ENCODE data around the gene TMEM270. TPM values are rescaled to one million over a fixed set of nuclear protein-coding genes. Genes with fewer than 3 reads are reported as not detected.

Gene TMEM270
- total RNA-seq, 2 donors from 2014 or later = not detected

DNA sequence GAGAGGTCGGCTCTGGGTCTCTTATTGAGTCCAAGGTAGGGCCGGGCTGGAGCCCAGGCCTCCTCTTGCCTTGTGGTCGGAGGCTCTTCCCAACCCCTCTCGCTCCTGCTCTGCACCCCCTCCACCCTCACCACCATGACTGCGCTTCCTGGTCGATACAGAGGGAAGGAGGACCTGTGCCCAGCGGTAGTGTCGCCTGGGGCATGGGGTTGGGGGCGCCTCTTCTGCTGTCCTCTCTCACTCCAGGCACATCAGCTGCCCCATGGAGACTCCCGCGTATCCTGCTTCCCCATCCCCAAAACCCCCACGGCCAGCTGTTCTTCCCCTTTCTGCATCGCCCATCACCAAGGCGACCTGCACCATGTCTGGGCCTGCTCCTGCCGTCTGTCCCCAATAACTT, 44.4 kb downstream of the TMEM270 start:
- Histone ChIP-seq H3K9ac (ENCODE audit: extremely low read depth, low read length, poor library complexity, severe bottlenecking) (no peak overlapping the region), H3K27ac (ENCODE audit: low read depth, low read length) (no peak overlapping the region), H3K36me3 (ENCODE audit: control insufficient read depth, insufficient read depth, low read length) (no peaks in the 10 kb centered on the region), H3K4me3 (ENCODE audit: low read length) (no peak overlapping the region), H3K4me1 (ENCODE audit: control insufficient read depth, insufficient read depth, low read length) (no peaks in the 10 kb centered on the region), H3K27me3 (ENCODE audit: control insufficient read depth, insufficient read depth, low read length, poor library complexity, severe bottlenecking) (no peaks in the 10 kb centered on the region), H3K9me3 (ENCODE audit: control insufficient read depth, low read length) (no peaks in the 10 kb centered on the region)
- H3K36me3 Mint-ChIP-seq (ENCODE audit: low read depth) = no peaks in the 10 kb centered on the region
- WGBS, 2 experiments (ENCODE audit: insufficient coverage in 1 of 2, insufficient read length in 1 of 2) = 92% methylated on average over 7 to 15 of the region's 15 CpGs
- no peak overlapping the region for H3K4me3 Mint-ChIP-seq
- peaks cover 2% of the 10 kb centered on the region for H3K27me3 Mint-ChIP-seq (ENCODE audit: insufficient read depth)
- no peaks in the 10 kb centered on the region for H3K4me1 Mint-ChIP-seq
- no peak for DNase-seq
- TF ChIP-seq, protein P1, sequence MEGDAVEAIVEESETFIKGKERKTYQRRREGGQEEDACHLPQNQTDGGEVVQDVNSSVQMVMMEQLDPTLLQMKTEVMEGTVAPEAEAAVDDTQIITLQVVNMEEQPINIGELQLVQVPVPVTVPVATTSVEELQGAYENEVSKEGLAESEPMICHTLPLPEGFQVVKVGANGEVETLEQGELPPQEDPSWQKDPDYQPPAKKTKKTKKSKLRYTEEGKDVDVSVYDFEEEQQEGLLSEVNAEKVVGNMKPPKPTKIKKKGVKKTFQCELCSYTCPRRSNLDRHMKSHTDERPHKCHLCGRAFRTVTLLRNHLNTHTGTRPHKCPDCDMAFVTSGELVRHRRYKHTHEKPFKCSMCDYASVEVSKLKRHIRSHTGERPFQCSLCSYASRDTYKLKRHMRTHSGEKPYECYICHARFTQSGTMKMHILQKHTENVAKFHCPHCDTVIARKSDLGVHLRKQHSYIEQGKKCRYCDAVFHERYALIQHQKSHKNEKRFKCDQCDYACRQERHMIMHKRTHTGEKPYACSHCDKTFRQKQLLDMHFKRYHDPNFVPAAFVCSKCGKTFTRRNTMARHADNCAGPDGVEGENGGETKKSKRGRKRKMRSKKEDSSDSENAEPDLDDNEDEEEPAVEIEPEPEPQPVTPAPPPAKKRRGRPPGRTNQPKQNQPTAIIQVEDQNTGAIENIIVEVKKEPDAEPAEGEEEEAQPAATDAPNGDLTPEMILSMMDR (conservative IDR thresholded peaks at IDR 0.05) = no peak
- no peak overlapping the region for H3K27ac Mint-ChIP-seq
- H3K9me3 Mint-ChIP-seq = no peaks in the 10 kb centered on the region

DNA sequence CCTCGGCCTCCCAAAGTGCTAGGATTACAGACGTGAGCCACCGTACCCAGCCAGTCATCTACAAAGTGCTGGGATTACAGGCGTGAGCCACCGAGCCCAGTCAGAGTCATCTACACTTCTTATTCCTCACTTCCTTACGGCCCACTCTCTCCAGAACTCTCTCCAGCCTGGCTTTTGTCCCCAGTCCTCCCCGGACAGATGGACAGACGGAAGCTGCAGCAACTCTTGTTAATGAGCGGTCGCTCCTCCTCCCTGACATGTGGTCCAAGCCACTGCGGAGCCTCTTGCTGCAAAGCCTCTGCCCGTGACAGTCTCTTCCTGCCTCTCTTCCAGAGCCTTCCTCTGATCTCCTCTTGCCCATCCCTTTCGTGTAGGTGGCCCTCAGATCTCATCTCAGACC, 45.9 kb downstream of the TMEM270 start:
- no peak overlapping the region for H3K27ac Mint-ChIP-seq
- no peaks in the 10 kb centered on the region for H3K9me3 Mint-ChIP-seq
- Histone ChIP-seq H3K4me1 (ENCODE audit: control insufficient read depth, insufficient read depth, low read length) (no peaks in the 10 kb centered on the region), H3K4me3 (ENCODE audit: low read length) (no peak overlapping the region), H3K27me3 (ENCODE audit: control insufficient read depth, insufficient read depth, low read length, poor library complexity, severe bottlenecking) (no peaks in the 10 kb centered on the region), H3K9me3 (ENCODE audit: control insufficient read depth, low read length) (no peaks in the 10 kb centered on the region), H3K36me3 (ENCODE audit: control insufficient read depth, insufficient read depth, low read length) (no peaks in the 10 kb centered on the region), H3K9ac (ENCODE audit: extremely low read depth, low read length, poor library complexity, severe bottlenecking) (no peak overlapping the region), H3K27ac (ENCODE audit: low read depth, low read length) (no peak overlapping the region)
- TF ChIP-seq, protein P1 (conservative IDR thresholded peaks at IDR 0.05) = no peak
- H3K36me3 Mint-ChIP-seq (ENCODE audit: low read depth) = no peaks in the 10 kb centered on the region
- DNase-seq = no peak
- peaks cover 4% of the 10 kb centered on the region for H3K27me3 Mint-ChIP-seq (ENCODE audit: insufficient read depth)
- H3K4me1 Mint-ChIP-seq = no peaks in the 10 kb centered on the region
- 91% methylated on average over 7 to 13 of the region's 13 CpGs for WGBS, 2 experiments (ENCODE audit: insufficient coverage in 1 of 2, insufficient read length in 1 of 2)
- H3K4me3 Mint-ChIP-seq = no peak overlapping the region

DNA sequence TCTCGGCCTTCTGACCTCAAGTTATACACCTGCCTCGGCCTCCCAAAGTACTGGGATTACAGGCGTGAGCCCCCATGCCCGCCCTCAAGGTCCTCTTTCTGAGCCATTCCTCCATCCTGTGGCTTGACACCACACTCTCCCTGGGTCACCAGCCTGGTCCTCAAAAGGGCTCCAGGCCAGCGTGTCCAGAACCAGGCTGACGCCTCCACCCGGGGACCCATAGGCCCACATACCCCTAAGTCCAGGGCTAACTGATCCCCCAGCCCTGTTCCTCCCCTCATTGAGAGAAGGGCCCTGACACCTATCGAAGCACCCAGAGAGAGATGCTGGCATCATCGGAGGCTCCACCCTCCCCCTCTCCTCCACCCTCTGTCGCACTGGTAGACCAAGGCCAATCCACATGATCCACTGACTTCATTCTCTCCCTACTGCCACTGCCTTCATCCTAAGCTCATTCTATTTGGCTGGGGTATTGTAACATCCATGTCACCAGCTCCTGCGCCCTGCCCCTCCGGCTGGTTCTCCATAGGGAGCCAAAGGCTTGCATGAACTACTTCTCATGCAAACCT, 46.7 kb downstream of the TMEM270 start:
- no peak overlapping the region for H3K4me3 ChIP-seq (ENCODE audit: low read length)
- Mint-ChIP-seq H3K27ac (no peak overlapping the region), H3K4me1 (no peaks in the 10 kb centered on the region)

More for the DNA sequence above, 46.7 kb downstream of the TMEM270 start:
- Mint-ChIP-seq H3K4me3 (no peak overlapping the region), H3K27me3 (ENCODE audit: insufficient read depth) (peaks cover 4% of the 10 kb centered on the region), H3K9me3 (no peaks in the 10 kb centered on the region), H3K36me3 (ENCODE audit: low read depth) (no peaks in the 10 kb centered on the region)
- Histone ChIP-seq H3K27me3 (ENCODE audit: control insufficient read depth, insufficient read depth, low read length, poor library complexity, severe bottlenecking) (no peaks in the 10 kb centered on the region), H3K9ac (ENCODE audit: extremely low read depth, low read length, poor library complexity, severe bottlenecking) (no peak overlapping the region), H3K4me1 (ENCODE audit: control insufficient read depth, insufficient read depth, low read length) (no peaks in the 10 kb centered on the region), H3K27ac (ENCODE audit: low read depth, low read length) (no peak overlapping the region), H3K9me3 (ENCODE audit: control insufficient read depth, low read length) (no peaks in the 10 kb centered on the region), H3K36me3 (ENCODE audit: control insufficient read depth, insufficient read depth, low read length) (no peaks in the 10 kb centered on the region)
- TF ChIP-seq, protein P1 (conservative IDR thresholded peaks at IDR 0.05) = no peak
- DNase-seq = no peak
- 88 to 91% methylated on average over 6 to 12 of the region's 12 CpGs for WGBS, 2 experiments (ENCODE audit: insufficient coverage in 1 of 2, insufficient read length in 1 of 2)

Measured in endodermal cell (in vitro differentiated cells).